NT2/D1 (cell line): ENCODE data around the gene ACBD6.

Source experiments
- DNase-seq: peaks from one replicate; pipeline ENCODE4 v3.0.0-alpha.2; 2011; ENCODE audit warnings: low read depth, low spot score
- H3K27me3 ChIP-seq: 2 replicates; pipeline ENCODE4 v1.6.0; 2011; ENCODE audit warnings: mild to moderate bottlenecking; ENCODE audit not compliant: insufficient read length, insufficient read depth
- H3K36me3 ChIP-seq: 2 replicates; pipeline ENCODE4 v1.6.1; 2011; ENCODE audit warnings: mild to moderate bottlenecking, low read length, mixed read lengths; ENCODE audit not compliant: insufficient read depth, insufficient read length
- H3K4me1 ChIP-seq: 2 replicates; pipeline ENCODE4 v1.5.1; 2011; ENCODE audit not compliant: insufficient read depth, insufficient read length
- H3K4me3 ChIP-seq: 2 replicates; pipeline ENCODE4 v1.5.1; 2011; ENCODE audit warnings: low read depth; ENCODE audit not compliant: insufficient read length
- H3K9ac ChIP-seq: 2 replicates; pipeline ENCODE4 v1.6.0; 2011; ENCODE audit warnings: low read depth; ENCODE audit not compliant: insufficient read length
- H3K9me3 ChIP-seq: 2 replicates; pipeline ENCODE4 v1.5.1; 2011; ENCODE audit warnings: mild to moderate bottlenecking, low read length; ENCODE audit not compliant: insufficient read depth
- SUZ12 ChIP-seq: IDR thresholded peaks from 2 replicates; pipeline ENCODE4 v1.6.1; 2011; ENCODE audit not compliant: insufficient read length, insufficient read depth; ENCODE audit errors: extremely low read depth
- YY1 ChIP-seq: IDR thresholded peaks from 2 replicates; pipeline ENCODE4 v1.6.1; 2011; ENCODE audit not compliant: insufficient read length, insufficient read depth
- ZNF274 ChIP-seq: IDR thresholded peaks from 2 replicates; pipeline ENCODE4 v1.6.1; 2011; ENCODE audit warnings: mild to moderate bottlenecking, low read depth, low read length

ACBD6 gene

DNA sequence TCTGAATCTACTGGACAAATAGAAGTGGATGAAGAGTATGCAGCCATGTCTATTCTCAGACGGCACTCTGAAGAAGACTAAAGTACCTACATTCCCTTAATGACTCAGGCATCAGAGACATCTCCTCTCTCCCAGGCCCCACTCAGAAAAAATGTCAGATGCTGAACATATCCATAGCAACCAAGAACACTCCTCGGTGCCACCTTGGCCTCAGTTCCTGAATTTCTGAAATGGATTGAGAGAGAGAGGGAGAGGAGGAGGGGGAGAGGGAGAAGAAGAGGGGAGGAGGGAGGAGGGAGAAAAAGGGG is 40.4 kb upstream of the ACBD6 start:
- H3K4me3 ChIP-seq, result no peak overlapping the region
- no peak overlapping the region for H3K9ac ChIP-seq
- TF ChIP-seq ZNF274, result no peak
- TF ChIP-seq YY1, result no peak
- no peak for TF ChIP-seq SUZ12
- H3K4me1 ChIP-seq, result no peaks in the 10 kb centered on the region
- no peaks in the 10 kb centered on the region for H3K36me3 ChIP-seq
- no peaks in the 10 kb centered on the region for H3K9me3 ChIP-seq
- no peaks in the 10 kb centered on the region for H3K27me3 ChIP-seq
- DNase-seq, result no peak

DNA sequence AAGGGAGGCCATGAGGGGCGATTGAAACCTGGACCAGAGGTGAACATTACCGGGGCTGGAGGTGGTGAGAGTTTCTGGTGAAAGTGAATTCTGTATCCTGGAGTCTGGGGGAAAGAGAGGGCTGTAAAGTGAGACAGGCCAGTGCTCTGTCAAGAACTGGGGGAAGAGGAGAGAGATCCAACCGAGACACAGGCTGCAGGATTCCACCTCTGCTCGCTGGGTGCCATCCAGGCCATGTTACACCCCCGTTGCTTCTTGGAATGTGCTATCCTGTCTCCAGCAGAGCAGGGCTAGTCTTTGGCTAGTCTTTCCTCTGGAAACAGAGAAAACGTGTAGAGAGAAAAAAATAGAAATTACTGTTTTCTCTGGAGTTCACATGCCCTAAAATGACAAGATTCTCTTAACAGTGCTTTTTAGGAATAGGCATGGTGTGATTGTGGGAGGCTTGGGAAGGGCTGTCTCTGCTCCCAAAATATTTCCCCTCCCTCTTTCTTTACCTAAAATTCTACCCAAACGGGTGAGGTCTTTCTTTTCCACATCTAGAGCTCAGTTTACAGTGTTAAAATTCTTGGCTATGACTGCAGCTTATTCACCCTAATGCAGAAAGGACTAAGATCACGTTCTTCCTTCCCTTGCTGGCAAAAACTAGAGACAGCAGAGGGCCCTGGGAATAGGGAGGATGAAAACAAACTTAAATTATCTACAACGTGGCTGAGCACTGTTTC is 39.9 kb upstream of the ACBD6 start:
- Histone ChIP-seq H3K9ac (no peak overlapping the region), H3K4me3 (no peak overlapping the region), H3K27me3 (no peaks in the 10 kb centered on the region), H3K36me3 (no peaks in the 10 kb centered on the region), H3K9me3 (no peaks in the 10 kb centered on the region), H3K4me1 (no peaks in the 10 kb centered on the region)
- TF ChIP-seq SUZ12 (no peak), YY1 (no peak), ZNF274 (no peak)
- DNase-seq, result no peak

- DNase-seq, result no peak
- Histone ChIP-seq H3K9ac (no peak overlapping the region), H3K27me3 (no peaks in the 10 kb centered on the region)
Observed at GRCh38 chr1:180540697-180541594, 38.6 kb upstream of the ACBD6 start.

GRCh38 chr1:180539136-180539535 is 36.8 kb upstream of the ACBD6 start:
- no peaks in the 10 kb centered on the region for H3K4me1 ChIP-seq

More at GRCh38 chr1:180540697-180541594, 38.6 kb upstream of the ACBD6 start:
- H3K4me3 ChIP-seq, result no peak overlapping the region
- H3K36me3 ChIP-seq, result no peaks in the 10 kb centered on the region
- no peak for TF ChIP-seq YY1
- no peak for TF ChIP-seq SUZ12
- no peaks in the 10 kb centered on the region for H3K4me1 ChIP-seq
- H3K9me3 ChIP-seq, result no peaks in the 10 kb centered on the region

DNA sequence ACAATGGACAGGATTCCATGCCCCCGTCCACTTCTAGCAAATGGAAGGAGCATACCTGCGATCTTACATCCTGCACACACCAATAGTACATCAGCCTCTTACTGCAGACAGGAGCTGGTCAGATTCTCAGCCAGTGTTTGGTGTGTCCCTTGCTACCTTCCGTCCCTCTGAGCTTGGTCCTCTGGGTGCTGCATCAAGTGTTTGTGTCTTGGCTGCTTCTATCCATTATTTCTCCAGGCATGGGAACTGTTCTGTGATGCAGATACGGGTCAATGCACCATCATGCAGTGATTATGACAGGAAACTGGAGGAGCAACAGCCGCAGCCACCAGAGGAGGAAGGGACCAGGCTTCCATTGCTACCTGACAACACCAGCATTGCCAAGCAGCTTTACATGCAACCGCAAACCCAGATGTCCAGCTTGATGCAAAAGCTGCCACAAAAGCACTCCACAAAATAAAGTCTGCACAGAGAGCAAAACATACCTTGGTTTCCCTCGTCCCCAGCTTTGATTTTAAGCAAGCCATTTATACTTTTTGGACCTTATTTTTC is 34.5 kb upstream of the ACBD6 start:
- Histone ChIP-seq H3K4me3 (no peak overlapping the region), H3K9me3 (no peaks in the 10 kb centered on the region), H3K4me1 (no peaks in the 10 kb centered on the region), H3K27me3 (no peaks in the 10 kb centered on the region), H3K9ac (no peak overlapping the region), H3K36me3 (no peaks in the 10 kb centered on the region)
- no peak for DNase-seq
- TF ChIP-seq YY1, result no peak
- TF ChIP-seq SUZ12, result no peak
- TF ChIP-seq ZNF274, result no peak

More at GRCh38 chr1:180539136-180539535, 36.8 kb upstream of the ACBD6 start:
- TF ChIP-seq ZNF274 (no peak), SUZ12 (no peak), YY1 (no peak)
- H3K9ac ChIP-seq, result no peak overlapping the region
- H3K27me3 ChIP-seq, result no peaks in the 10 kb centered on the region
- no peak for DNase-seq
- no peak overlapping the region for H3K4me3 ChIP-seq
- H3K36me3 ChIP-seq, result no peaks in the 10 kb centered on the region
- no peaks in the 10 kb centered on the region for H3K9me3 ChIP-seq

GRCh38 chr1:180535418-180535999 is 33.1 kb upstream of the ACBD6 start:
- no peak for TF ChIP-seq ZNF274
- TF ChIP-seq SUZ12, result no peak
- no peak for TF ChIP-seq YY1
- H3K36me3 ChIP-seq, result no peaks in the 10 kb centered on the region
- no peaks in the 10 kb centered on the region for H3K27me3 ChIP-seq
- H3K4me3 ChIP-seq, result no peak overlapping the region
- no peaks in the 10 kb centered on the region for H3K4me1 ChIP-seq
- no peak overlapping the region for H3K9ac ChIP-seq
- DNase-seq, result no peak
- no peaks in the 10 kb centered on the region for H3K9me3 ChIP-seq

GRCh38 chr1:180534214-180534613 is 31.8 kb upstream of the ACBD6 start:
- TF ChIP-seq YY1 (no peak), ZNF274 (no peak), SUZ12 (no peak)
- no peak overlapping the region for H3K4me3 ChIP-seq

More at GRCh38 chr1:180534214-180534613, 31.8 kb upstream of the ACBD6 start:
- DNase-seq, result no peak
- Histone ChIP-seq H3K36me3 (no peaks in the 10 kb centered on the region), H3K27me3 (no peaks in the 10 kb centered on the region), H3K9me3 (no peaks in the 10 kb centered on the region), H3K9ac (no peak overlapping the region), H3K4me1 (no peaks in the 10 kb centered on the region)
